ENCODE data around the gene SLC25A21.
A peak's percentile ranks its signal among the peaks of the same experiment; 100 is the strongest.
"Not testable (repeated sequence)": the region's sequence is repeated elsewhere in the genome, so short reads cannot be mapped to it uniquely, and the experiment has no call there.

SLC25A21 gene

GRCh38 chr14:36941783-36942521, 230.5 kb downstream of the SLC25A21 start:
- peak; percentile 67 for DNase-seq
- no peak for ATAC-seq

- no peak for DNase-seq
- ATAC-seq, result no peak
These were observed 231.9 kb downstream of the SLC25A21 start for GRCh38 chr14:36940476-36940875.

GRCh38 chr14:36939265-36939664, 233.1 kb downstream of the SLC25A21 start:
- no peak for ATAC-seq
- DNase-seq, result no peak

- DNase-seq, result no peak
- no peak for ATAC-seq
These were observed 233.7 kb downstream of the SLC25A21 start for GRCh38 chr14:36938678-36939077.

GRCh38 chr14:36935976-36936678, 236.3 kb downstream of the SLC25A21 start:
- ATAC-seq (no peak), DNase-seq (no peak)

GRCh38 chr14:36934304-36934703, 238.1 kb downstream of the SLC25A21 start:
- DNase-seq (no peak), ATAC-seq (no peak)

- ATAC-seq, result no peak
- no peak for DNase-seq
These were observed 240.6 kb downstream of the SLC25A21 start for GRCh38 chr14:36931791-36932190.

- DNase-seq, result no peak
- ATAC-seq, result no peak
These were observed 244.0 kb downstream of the SLC25A21 start for GRCh38 chr14:36928432-36928831.

- ATAC-seq, result no peak
- DNase-seq, result no peak
These were observed 247.3 kb downstream of the SLC25A21 start for GRCh38 chr14:36925094-36925493.

- ATAC-seq (no peak), DNase-seq (no peak)
These were observed 255.7 kb downstream of the SLC25A21 start for GRCh38 chr14:36916668-36917067.

- no peak for DNase-seq
- no peak for ATAC-seq
These were observed 257.3 kb downstream of the SLC25A21 start for GRCh38 chr14:36915081-36915480.

- ATAC-seq (no peak), DNase-seq (no peak)
These were observed 261.8 kb downstream of the SLC25A21 start for GRCh38 chr14:36910578-36910977.

- DNase-seq (no peak), ATAC-seq (no peak)
These were observed 267.0 kb downstream of the SLC25A21 start for GRCh38 chr14:36905272-36905888.

- ATAC-seq (no peak), DNase-seq (no peak)
These were observed 270.5 kb downstream of the SLC25A21 start for GRCh38 chr14:36901861-36902260.

GRCh38 chr14:36900846-36901245, 271.6 kb downstream of the SLC25A21 start:
- DNase-seq (no peak), ATAC-seq (no peak)

GRCh38 chr14:36896300-36896699, 276.1 kb downstream of the SLC25A21 start:
- not testable (repeated sequence) for ATAC-seq, DNase-seq

GRCh38 chr14:36884049-36884448, 288.4 kb downstream of the SLC25A21 start:
- DNase-seq, result no peak
- no peak for ATAC-seq

GRCh38 chr14:36880276-36880675, 292.1 kb downstream of the SLC25A21 start:
- DNase-seq (no peak), ATAC-seq (no peak)

GRCh38 chr14:36879558-36879957, 292.8 kb downstream of the SLC25A21 start:
- DNase-seq, result no peak
- no peak for ATAC-seq

- ATAC-seq, result no peak
- no peak for DNase-seq
These were observed 297.8 kb downstream of the SLC25A21 start for GRCh38 chr14:36874396-36875138.

GRCh38 chr14:36870776-36871175, 301.6 kb downstream of the SLC25A21 start:
- DNase-seq (no peak), ATAC-seq (no peak)

GRCh38 chr14:36869125-36869524, 303.3 kb downstream of the SLC25A21 start:
- DNase-seq (no peak), ATAC-seq (no peak)

GRCh38 chr14:36866867-36867266, 305.5 kb downstream of the SLC25A21 start:
- DNase-seq, result no peak
- no peak for ATAC-seq

Measured in stimulated activated naive CD8-positive, alpha-beta T cell treated with anti-CD3 and anti-CD28 coated beads, Interleukin-15, Interleukin-2, amounts not matched to agents 100 U/mL and 50 U/mL, for 24 hours (primary cell).